Endodermal cell (in vitro differentiated cells): Measurements from ENCODE around the gene SMNDC1. TPM values are rescaled to one million over a fixed set of nuclear protein-coding genes. Genes with fewer than 3 reads are reported as not detected.

ENCODE experiments used
- DNase-seq: peaks from one replicate; pipeline ENCODE4 v3.0.0-alpha.2; 2017
- H3K27ac ChIP-seq: 2 replicates; pipeline ENCODE4 v1.5.1; 2013; ENCODE audit warnings: mild to moderate bottlenecking, low read depth, low read length, moderate library complexity
- H3K27me3 ChIP-seq: 2 replicates; pipeline ENCODE4 v1.6.1; 2013; ENCODE audit warnings: mild to moderate bottlenecking, low read length, moderate library complexity; ENCODE audit not compliant: insufficient read depth, control insufficient read depth, poor library complexity, severe bottlenecking
- H3K36me3 ChIP-seq: 2 replicates; pipeline ENCODE4 v1.7.0; 2013; ENCODE audit warnings: mild to moderate bottlenecking, low read length, moderate library complexity; ENCODE audit not compliant: control insufficient read depth, insufficient read depth
- H3K4me1 ChIP-seq: one replicate; pipeline ENCODE4 v1.7.0; 2013; ENCODE audit warnings: low read length; ENCODE audit not compliant: control insufficient read depth, insufficient read depth
- H3K4me3 ChIP-seq: 2 replicates; pipeline ENCODE4 v1.5.1; 2013; ENCODE audit warnings: mild to moderate bottlenecking, low read length, moderate library complexity
- H3K9ac ChIP-seq: 2 replicates; pipeline ENCODE4 v1.6.1; 2013; ENCODE audit warnings: mild to moderate bottlenecking, low read length, moderate library complexity; ENCODE audit not compliant: poor library complexity, severe bottlenecking; ENCODE audit errors: extremely low read depth
- H3K9me3 ChIP-seq: 2 replicates; pipeline ENCODE4 v1.6.1; 2013; ENCODE audit warnings: mild to moderate bottlenecking, low read length, moderate library complexity; ENCODE audit not compliant: control insufficient read depth
- H3K27ac Mint-ChIP-seq: 2 replicates; pipeline ENCODE4 v1.8.0; 2020; ENCODE audit warnings: mixed read lengths
- H3K27me3 Mint-ChIP-seq: 2 replicates; pipeline ENCODE4 v1.8.0; 2021; ENCODE audit warnings: mild to moderate bottlenecking, mixed read lengths; ENCODE audit not compliant: insufficient read depth
- H3K36me3 Mint-ChIP-seq: 2 replicates; pipeline ENCODE4 v1.8.0; 2020; ENCODE audit warnings: low read depth, mixed read lengths
- H3K4me1 Mint-ChIP-seq: 2 replicates; pipeline ENCODE4 v1.8.0; 2020; ENCODE audit warnings: mixed read lengths
- H3K4me3 Mint-ChIP-seq: 2 replicates; pipeline ENCODE4 v1.8.0; 2020; ENCODE audit warnings: mild to moderate bottlenecking, moderate library complexity, mixed read lengths
- H3K9me3 Mint-ChIP-seq: 2 replicates; pipeline ENCODE4 v1.8.0; 2020; ENCODE audit warnings: mild to moderate bottlenecking, mixed read lengths
- CTCF ChIP-seq: fragments of 200-600 bp; sonication (generic); conservative IDR thresholded peaks from 2 replicates; pipeline ENCODE4 v1.5.0; 2021; ENCODE audit warnings: antibody characterized with exemption, mild to moderate bottlenecking
- WGBS, 2 experiments: methylation state at CpG; one replicate each; pipeline versions ENCODE4 v1.1.5 to v1.1.7; 2013; ENCODE audit warnings: missing lambda C conversion rate in 2 of 2, mixed read lengths in 1 of 2; ENCODE audit not compliant: insufficient coverage in 1 of 2, insufficient read length in 1 of 2; 5-methylcytosine and 5-hydroxymethylcytosine counted together
- long read RNA-seq, 4 experiments: library from polyadenylated mRNA in 2 of 4; library from RNA in 1 of 4; library from capped mRNA in 1 of 4; stranded (forward) in 3 of 4; unstranded in 1 of 4; transcript quantifications; one replicate each; pipeline ENCODE4 v2.0.0, GENCODE V29; 2020 to 2021; ENCODE audit warnings: inconsistent platforms in 1 of 4
- polyA plus RNA-seq, 2 experiments: library from polyadenylated mRNA; stranded (reverse); fragments of 50-300 nt; gene quantifications; one replicate each; pipeline ENCODE4 v1.2.3, GENCODE V29; 2013
- total RNA-seq, 2 donors: library from RNA; stranded (reverse); fragmentation: NEBNext Ultra II Directional in 1 of 2; extraction: Animal tissue kit (Norgen Biotek cat#: 25700) in 1 of 2; gene quantifications; 2 replicates in 1 of 2; 3 replicates in 1 of 2; pipeline ENCODE4 v1.2.1, GENCODE V29; 2021

The SMNDC1 gene
- total RNA-seq = 10 to 100 TPM; 52.9 to 65.6 TPM
- polyA plus RNA-seq (2013, experiment 1 of 2) = 29.0 TPM
- polyA plus RNA-seq (2013, experiment 2 of 2) = 29.7 TPM
- long read RNA-seq, experiment 1, full-length matches to known transcripts = 16 of 27 reads
- long read RNA-seq, experiment 1, partial matches to known transcripts = 3 of 27 reads
- long read RNA-seq, experiment 1, other reads (novel, unspliced or antisense) = 8 of 27 reads
- long read RNA-seq, experiment 2, full-length matches to known transcripts = 40 of 53 reads
- long read RNA-seq, experiment 2, partial matches to known transcripts = 5 of 53 reads
- long read RNA-seq, experiment 2, other reads (novel, unspliced or antisense) = 8 of 53 reads
- long read RNA-seq, experiment 3, full-length matches to known transcripts = 52 of 79 reads
- long read RNA-seq, experiment 3, partial matches to known transcripts = 15 of 79 reads
- long read RNA-seq, experiment 3, other reads (novel, unspliced or antisense) = 12 of 79 reads
- long read RNA-seq, experiment 4, full-length matches to known transcripts = 115 of 124 reads
- long read RNA-seq, experiment 4, partial matches to known transcripts = 5 of 124 reads
- long read RNA-seq, experiment 4, other reads (novel, unspliced or antisense) = 4 of 124 reads

GRCh38 chr10:110304780-110305421, at the start of gene SMNDC1:
Gene SMNDC1, minus strand, starts transcription at chr10:110304920. Its CDS starts 1,333 bp downstream, at chr10:110303587.
- Histone ChIP-seq H3K4me3 (peak within 1 kb of the TSS; percentile 99), H3K27ac (peak within 1 kb of the TSS; percentile 88), H3K4me1 (peaks cover 16% of the 10 kb centered on the region), H3K27me3 (no peaks in the 10 kb centered on the region), H3K9me3 (no peaks in the 10 kb centered on the region), H3K9ac (peak within 1 kb of the TSS; percentile 94), H3K36me3 (peaks cover 37% of the 10 kb centered on the region)
- Mint-ChIP-seq H3K9me3 (no peaks in the 10 kb centered on the region), H3K27me3 (no peaks in the 10 kb centered on the region), H3K36me3 (peaks cover 29% of the 10 kb centered on the region), H3K27ac (peak within 1 kb of the TSS; percentile 98), H3K4me3 (peak within 1 kb of the TSS; percentile 89), H3K4me1 (peaks cover 35% of the 10 kb centered on the region)
- WGBS, 2 experiments = 1% methylated on average over 23 to 40 of the region's 42 CpGs
- no peak for TF ChIP-seq CTCF
- peak; percentile 99 for DNase-seq

- TF ChIP-seq CTCF = peak; percentile 90
- Mint-ChIP-seq H3K27me3 (peaks cover 9% of the 10 kb centered on the region), H3K36me3 (no peaks in the 10 kb centered on the region), H3K4me3 (no peak overlapping the region), H3K4me1 (peaks cover 24% of the 10 kb centered on the region), H3K27ac (no peak overlapping the region), H3K9me3 (peaks cover 4% of the 10 kb centered on the region)
- H3K36me3 ChIP-seq = no peaks in the 10 kb centered on the region
- 33 to 38% methylated on average over 9 to 10 of the region's 11 CpGs for WGBS, 2 experiments
- H3K4me3 ChIP-seq = no peak overlapping the region
- no peak overlapping the region for H3K9ac ChIP-seq
- peak; percentile 96 for DNase-seq
- peaks cover 6% of the 10 kb centered on the region for H3K9me3 ChIP-seq
- H3K27ac ChIP-seq = no peak overlapping the region
- no peaks in the 10 kb centered on the region for H3K27me3 ChIP-seq
- peaks cover 8% of the 10 kb centered on the region for H3K4me1 ChIP-seq
These were observed 49.6 kb upstream of the SMNDC1 start for GRCh38 chr10:110354322-110354766.

GRCh38 chr10:110353244-110354119, 48.8 kb upstream of the SMNDC1 start:
- H3K27ac Mint-ChIP-seq = peak overlapping the region; percentile 15

More at GRCh38 chr10:110353244-110354119, 48.8 kb upstream of the SMNDC1 start:
- no peak overlapping the region for H3K9ac ChIP-seq
- Mint-ChIP-seq H3K9me3 (peaks cover 4% of the 10 kb centered on the region), H3K4me1 (peaks cover 19% of the 10 kb centered on the region), H3K4me3 (no peak overlapping the region), H3K36me3 (no peaks in the 10 kb centered on the region), H3K27me3 (peaks cover 11% of the 10 kb centered on the region)
- peak; percentile 84 for DNase-seq
- H3K4me1 ChIP-seq = peaks cover 5% of the 10 kb centered on the region
- no peak for TF ChIP-seq CTCF
- no peak overlapping the region for H3K27ac ChIP-seq
- no peaks in the 10 kb centered on the region for H3K36me3 ChIP-seq
- WGBS, 2 experiments = 46 to 60% methylated on average over 6 to 14 of the region's 14 CpGs
- H3K27me3 ChIP-seq = no peaks in the 10 kb centered on the region
- H3K4me3 ChIP-seq = no peak overlapping the region
- H3K9me3 ChIP-seq = peaks cover 6% of the 10 kb centered on the region
